Neural crest cell (in vitro differentiated cells): ENCODE measurements around the gene TTLL9. TPM values are rescaled to one million over a fixed set of nuclear protein-coding genes. Genes with fewer than 3 reads are reported as not detected.

Source experiments
- DNase-seq: peaks from one replicate; pipeline ENCODE4 v3.0.0; 2021; ENCODE audit warnings: low read depth, mixed read lengths, low spot score
- H3K27ac Mint-ChIP-seq: one replicate; pipeline ENCODE4 v1.8.0; 2021; ENCODE audit warnings: mild to moderate bottlenecking, mixed read lengths; ENCODE audit not compliant: unreplicated experiment
- H3K27me3 Mint-ChIP-seq: 2 replicates; pipeline ENCODE4 v1.8.0; 2021; ENCODE audit warnings: low read depth, mild to moderate bottlenecking, mixed read lengths
- H3K36me3 Mint-ChIP-seq: 2 replicates; pipeline ENCODE4 v1.8.0; 2021; ENCODE audit warnings: low read depth, mild to moderate bottlenecking, mixed read lengths
- H3K4me1 Mint-ChIP-seq: 2 replicates; pipeline ENCODE4 v1.8.0; 2021; ENCODE audit warnings: mixed read lengths
- H3K4me3 Mint-ChIP-seq: one replicate; pipeline ENCODE4 v1.8.0; 2021; ENCODE audit warnings: mild to moderate bottlenecking, mixed read lengths
- H3K9me3 Mint-ChIP-seq: 2 replicates; pipeline ENCODE4 v1.8.0; 2021; ENCODE audit warnings: mixed read lengths
- total RNA-seq: library from RNA; stranded (reverse); gene quantifications from 2 replicates; pipeline ENCODE4 v1.2.1, GENCODE V29; 2021
- TF ChIP-seq, protein P1 (sequence below): fragments of 200-600 bp; sonication (generic); conservative IDR thresholded peaks from 2 replicates; pipeline ENCODE4 v1.5.0; 2021; ENCODE audit warnings: antibody characterized with exemption, mild to moderate bottlenecking

Gene TTLL9
- total RNA-seq, 1 donor from 2014 or later: 3.3 TPM

DNA sequence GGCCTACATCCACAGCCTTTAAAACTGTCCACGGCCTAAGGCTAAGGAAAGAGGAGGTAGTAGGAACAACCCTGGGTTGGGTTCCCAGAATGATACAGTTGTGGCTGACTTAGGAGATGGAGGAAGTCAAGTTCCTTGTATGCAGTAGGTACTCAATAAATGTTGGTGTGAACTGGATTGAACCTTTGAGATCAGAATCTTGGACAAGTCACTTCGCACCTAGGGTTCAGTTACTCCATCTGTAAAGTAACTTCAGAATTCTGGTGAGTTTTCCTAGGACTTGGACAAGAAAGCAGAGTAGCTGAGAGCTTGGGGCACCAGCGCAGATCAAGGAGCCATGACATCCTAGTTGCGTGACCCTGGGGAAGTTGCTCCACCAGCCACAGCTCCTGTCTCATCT lies 106.6 kb downstream of the TTLL9 start:
- Mint-ChIP-seq H3K36me3 (no peaks in the 10 kb centered on the region), H3K27me3 (peaks cover 26% of the 10 kb centered on the region), H3K4me3 (no peak overlapping the region), H3K27ac (no peak overlapping the region), H3K9me3 (no peaks in the 10 kb centered on the region), H3K4me1 (peaks cover 16% of the 10 kb centered on the region)
- TF ChIP-seq, protein P1, sequence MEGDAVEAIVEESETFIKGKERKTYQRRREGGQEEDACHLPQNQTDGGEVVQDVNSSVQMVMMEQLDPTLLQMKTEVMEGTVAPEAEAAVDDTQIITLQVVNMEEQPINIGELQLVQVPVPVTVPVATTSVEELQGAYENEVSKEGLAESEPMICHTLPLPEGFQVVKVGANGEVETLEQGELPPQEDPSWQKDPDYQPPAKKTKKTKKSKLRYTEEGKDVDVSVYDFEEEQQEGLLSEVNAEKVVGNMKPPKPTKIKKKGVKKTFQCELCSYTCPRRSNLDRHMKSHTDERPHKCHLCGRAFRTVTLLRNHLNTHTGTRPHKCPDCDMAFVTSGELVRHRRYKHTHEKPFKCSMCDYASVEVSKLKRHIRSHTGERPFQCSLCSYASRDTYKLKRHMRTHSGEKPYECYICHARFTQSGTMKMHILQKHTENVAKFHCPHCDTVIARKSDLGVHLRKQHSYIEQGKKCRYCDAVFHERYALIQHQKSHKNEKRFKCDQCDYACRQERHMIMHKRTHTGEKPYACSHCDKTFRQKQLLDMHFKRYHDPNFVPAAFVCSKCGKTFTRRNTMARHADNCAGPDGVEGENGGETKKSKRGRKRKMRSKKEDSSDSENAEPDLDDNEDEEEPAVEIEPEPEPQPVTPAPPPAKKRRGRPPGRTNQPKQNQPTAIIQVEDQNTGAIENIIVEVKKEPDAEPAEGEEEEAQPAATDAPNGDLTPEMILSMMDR: no peak
- no peak for DNase-seq

DNA sequence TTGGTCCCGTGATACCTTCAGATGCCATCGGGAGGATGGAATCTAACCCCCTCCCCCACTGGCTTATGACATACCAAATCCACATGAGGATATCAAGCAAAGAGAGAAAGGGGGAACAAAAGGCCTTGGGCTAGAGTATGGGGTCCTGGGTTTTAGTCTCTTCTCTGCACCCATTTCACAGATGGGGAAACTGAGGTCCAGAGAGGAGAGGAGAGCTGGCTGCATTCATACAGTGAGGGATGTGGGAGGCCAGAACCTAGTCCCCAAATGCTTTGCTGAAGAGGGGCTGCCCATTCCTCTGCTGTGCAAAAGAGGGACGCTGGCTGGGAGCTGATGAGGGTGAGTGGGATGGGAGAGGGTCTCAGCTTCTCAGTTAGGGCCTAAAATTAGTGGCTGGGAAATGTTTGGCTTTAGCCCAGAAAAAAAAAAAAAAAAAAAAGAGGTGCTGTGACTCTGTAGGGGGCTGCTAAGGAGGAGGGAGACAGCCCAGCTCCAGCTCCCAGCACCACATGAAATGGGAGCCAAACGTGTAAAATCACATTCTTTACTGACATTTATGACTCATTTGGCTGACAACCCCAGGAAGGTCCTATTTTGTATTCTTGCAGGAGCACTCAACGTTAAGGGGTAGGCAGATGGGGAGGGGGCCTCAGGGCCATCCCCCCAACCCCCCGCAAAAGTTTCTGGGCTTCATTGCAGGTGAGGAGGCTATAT lies 109.4 kb downstream of the TTLL9 start:
- peaks cover 22% of the 10 kb centered on the region for H3K27me3 Mint-ChIP-seq
- H3K4me1 Mint-ChIP-seq: peaks cover 10% of the 10 kb centered on the region
- H3K4me3 Mint-ChIP-seq: no peak overlapping the region
- no peak overlapping the region for H3K27ac Mint-ChIP-seq
- no peaks in the 10 kb centered on the region for H3K36me3 Mint-ChIP-seq
- DNase-seq: no peak
- TF ChIP-seq, protein P1: no peak
- no peaks in the 10 kb centered on the region for H3K9me3 Mint-ChIP-seq

DNA sequence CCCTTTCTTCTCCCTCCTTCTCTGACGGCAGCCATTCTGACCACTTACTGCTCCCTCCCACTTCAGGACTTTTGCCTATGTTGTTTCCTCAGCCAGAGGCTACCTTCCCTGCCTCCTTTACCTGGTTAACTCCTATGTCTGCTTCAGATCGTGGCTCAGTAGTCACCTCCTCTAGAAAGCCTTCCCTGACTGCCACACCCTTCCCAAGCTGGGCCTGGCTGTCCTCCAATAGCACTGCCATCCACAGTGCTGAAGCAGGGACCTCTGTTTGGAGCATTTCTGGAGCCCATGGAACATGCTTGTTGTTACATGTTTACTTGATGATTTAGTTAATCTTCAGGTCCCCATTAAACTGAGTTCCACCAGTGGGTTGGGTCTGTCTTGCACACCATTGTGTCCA lies 111.3 kb downstream of the TTLL9 start:
- Mint-ChIP-seq H3K27ac (no peak overlapping the region), H3K4me3 (no peak overlapping the region), H3K9me3 (no peaks in the 10 kb centered on the region), H3K27me3 (peaks cover 16% of the 10 kb centered on the region), H3K4me1 (peaks cover under 1% of the 10 kb centered on the region), H3K36me3 (no peaks in the 10 kb centered on the region)
- DNase-seq: no peak
- TF ChIP-seq, protein P1: no peak

DNA sequence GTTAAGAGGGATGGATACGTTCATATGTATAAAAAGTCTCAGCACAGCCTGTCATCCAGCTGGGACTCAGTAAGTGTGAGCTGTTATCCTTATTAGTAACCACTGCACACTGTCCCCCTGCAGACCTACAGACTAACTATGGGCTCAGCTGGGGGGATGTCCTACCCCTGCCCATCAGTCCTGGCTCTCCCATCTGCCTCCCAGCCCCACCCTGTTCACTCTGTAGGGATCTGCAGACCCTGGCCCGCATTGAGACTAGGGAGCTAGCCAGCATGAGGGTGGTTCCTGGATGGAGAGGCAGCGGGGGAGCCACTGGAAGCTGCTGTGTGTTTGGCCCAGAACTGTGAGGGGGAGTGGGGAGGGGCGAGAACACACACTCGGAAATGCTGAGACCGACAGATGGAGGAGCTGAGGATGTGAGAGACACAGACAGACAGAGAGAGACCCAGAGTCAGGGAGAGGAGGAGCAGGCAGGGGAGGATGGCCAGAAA lies 114.6 kb downstream of the TTLL9 start:
- DNase-seq: no peak
- Mint-ChIP-seq H3K4me1 (no peaks in the 10 kb centered on the region), H3K9me3 (no peaks in the 10 kb centered on the region), H3K27me3 (peaks cover 23% of the 10 kb centered on the region), H3K27ac (no peak overlapping the region), H3K4me3 (no peak overlapping the region), H3K36me3 (no peaks in the 10 kb centered on the region)
- TF ChIP-seq, protein P1: no peak

DNA sequence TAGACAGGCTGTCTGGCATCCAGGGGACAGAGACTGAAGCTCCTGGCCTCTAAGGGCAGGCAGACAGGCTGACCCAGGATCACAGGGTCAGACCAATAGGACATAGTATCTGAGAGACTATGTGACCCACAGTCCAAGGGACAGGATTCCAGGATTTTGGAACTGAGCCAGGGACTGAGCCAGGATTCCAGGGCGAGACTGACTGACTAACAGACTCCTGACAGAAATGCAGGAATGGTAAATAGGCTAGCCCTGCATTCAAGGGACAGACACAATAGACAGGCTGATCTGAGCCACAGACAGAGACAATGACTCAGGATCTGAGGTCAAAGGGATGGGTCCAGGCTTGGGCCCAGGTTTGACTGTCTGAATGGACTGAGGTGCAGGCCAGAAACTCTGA lies 117.3 kb downstream of the TTLL9 start:
- peaks cover 27% of the 10 kb centered on the region for H3K27me3 Mint-ChIP-seq
- no peak overlapping the region for H3K27ac Mint-ChIP-seq
- H3K36me3 Mint-ChIP-seq: no peaks in the 10 kb centered on the region
- no peak overlapping the region for H3K4me3 Mint-ChIP-seq
- no peaks in the 10 kb centered on the region for H3K4me1 Mint-ChIP-seq
- DNase-seq: no peak
- H3K9me3 Mint-ChIP-seq: no peaks in the 10 kb centered on the region
- TF ChIP-seq, protein P1: no peak
